ENCODE results near the gene RALGAPA2. TPM values are rescaled to one million over a fixed set of nuclear protein-coding genes. Genes with fewer than 3 reads are reported as not detected.

RALGAPA2 gene
- total RNA-seq, 1 experiment from 2014 or later = 13.4 TPM

DNA sequence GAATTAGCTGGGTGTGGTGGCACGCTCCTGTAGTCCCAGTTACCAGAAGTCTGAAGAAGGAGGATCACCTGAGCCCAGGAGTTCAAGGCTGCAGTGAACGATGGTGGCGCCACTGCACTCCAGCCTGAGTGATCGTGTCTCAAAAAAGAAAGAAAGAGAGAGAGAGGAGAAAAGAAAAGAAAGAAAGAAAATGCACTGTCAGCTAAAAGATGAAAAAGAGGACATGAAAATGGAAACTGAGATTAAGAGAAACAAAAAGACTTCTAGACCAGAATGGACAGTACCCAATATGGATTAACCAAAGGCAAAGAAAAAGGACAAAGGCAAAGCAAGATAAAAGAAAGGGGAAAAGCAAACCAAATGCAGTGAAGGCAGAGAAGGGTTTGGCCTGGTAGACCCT, 9.0 kb upstream of the RALGAPA2 start:
- no peak for ATAC-seq

DNA sequence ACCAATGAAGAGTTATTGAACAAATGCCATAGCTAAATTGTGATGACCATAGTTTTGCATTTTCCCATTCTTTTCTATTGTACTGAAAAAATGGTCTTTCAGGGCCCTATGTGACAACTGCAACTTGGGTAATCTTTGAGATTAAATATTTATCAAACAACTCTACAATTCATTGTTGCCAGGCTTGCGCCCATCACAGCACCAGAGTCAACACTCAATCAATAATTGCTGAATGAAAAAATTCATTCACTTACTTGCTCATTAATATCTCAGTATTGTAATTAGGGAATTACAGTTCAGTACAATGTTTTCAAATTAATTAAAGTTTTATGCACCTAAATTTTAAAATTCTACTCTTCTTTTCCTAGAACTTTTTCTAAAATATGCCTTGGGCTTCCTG, 7.7 kb upstream of the RALGAPA2 start:
- intact Hi-C loops (cut with micrococcal nuclease; ENCODE audit: unreplicated experiment) (no loop called here), in situ Hi-C loops (cut with HindIII; ENCODE audit: low pct_unique_long_range_greater_than_20kb, low sequenced_read_pairs) (no loop called here)
- no peak for ATAC-seq
- Histone ChIP-seq H3K27me3 (ENCODE audit: control insufficient read depth, insufficient read depth, low read length) (no peaks in the 10 kb centered on the region), H3K4me3 (ENCODE audit: low read depth in 2 of 2, low read length in 2 of 2) (no peak overlapping the region), H3K4me1 (ENCODE audit: control insufficient read depth, insufficient read depth, low read length) (no peaks in the 10 kb centered on the region), H3K36me3 (ENCODE audit: control insufficient read depth, insufficient read depth, low read length) (no peaks in the 10 kb centered on the region), H3K27ac (ENCODE audit: low read length) (no peak overlapping the region), H3K9me3 (ENCODE audit: control insufficient read depth, insufficient read depth, low read depth, low read length) (no peaks in the 10 kb centered on the region)
- TF ChIP-seq, protein P1, sequence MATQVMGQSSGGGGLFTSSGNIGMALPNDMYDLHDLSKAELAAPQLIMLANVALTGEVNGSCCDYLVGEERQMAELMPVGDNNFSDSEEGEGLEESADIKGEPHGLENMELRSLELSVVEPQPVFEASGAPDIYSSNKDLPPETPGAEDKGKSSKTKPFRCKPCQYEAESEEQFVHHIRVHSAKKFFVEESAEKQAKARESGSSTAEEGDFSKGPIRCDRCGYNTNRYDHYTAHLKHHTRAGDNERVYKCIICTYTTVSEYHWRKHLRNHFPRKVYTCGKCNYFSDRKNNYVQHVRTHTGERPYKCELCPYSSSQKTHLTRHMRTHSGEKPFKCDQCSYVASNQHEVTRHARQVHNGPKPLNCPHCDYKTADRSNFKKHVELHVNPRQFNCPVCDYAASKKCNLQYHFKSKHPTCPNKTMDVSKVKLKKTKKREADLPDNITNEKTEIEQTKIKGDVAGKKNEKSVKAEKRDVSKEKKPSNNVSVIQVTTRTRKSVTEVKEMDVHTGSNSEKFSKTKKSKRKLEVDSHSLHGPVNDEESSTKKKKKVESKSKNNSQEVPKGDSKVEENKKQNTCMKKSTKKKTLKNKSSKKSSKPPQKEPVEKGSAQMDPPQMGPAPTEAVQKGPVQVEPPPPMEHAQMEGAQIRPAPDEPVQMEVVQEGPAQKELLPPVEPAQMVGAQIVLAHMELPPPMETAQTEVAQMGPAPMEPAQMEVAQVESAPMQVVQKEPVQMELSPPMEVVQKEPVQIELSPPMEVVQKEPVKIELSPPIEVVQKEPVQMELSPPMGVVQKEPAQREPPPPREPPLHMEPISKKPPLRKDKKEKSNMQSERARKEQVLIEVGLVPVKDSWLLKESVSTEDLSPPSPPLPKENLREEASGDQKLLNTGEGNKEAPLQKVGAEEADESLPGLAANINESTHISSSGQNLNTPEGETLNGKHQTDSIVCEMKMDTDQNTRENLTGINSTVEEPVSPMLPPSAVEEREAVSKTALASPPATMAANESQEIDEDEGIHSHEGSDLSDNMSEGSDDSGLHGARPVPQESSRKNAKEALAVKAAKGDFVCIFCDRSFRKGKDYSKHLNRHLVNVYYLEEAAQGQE (IDR thresholded peaks at IDR 0.05; ENCODE audit: insufficient read depth in 1 of 2, low read depth in 2 of 2, low read length in 1 of 2) = no peak
- TF ChIP-seq SIN3A (IDR thresholded peaks at IDR 0.05; ENCODE audit: borderline replicate concordance, insufficient read depth, low read depth, low read length) (no peak), TCF7L2 (IDR thresholded peaks at IDR 0.05; ENCODE audit: low read depth, low read length) (no peak), POLR2AphosphoS5 (IDR thresholded peaks at IDR 0.05; ENCODE audit: low read depth, low read length) (no peak)
- TF ChIP-seq, protein P2, sequence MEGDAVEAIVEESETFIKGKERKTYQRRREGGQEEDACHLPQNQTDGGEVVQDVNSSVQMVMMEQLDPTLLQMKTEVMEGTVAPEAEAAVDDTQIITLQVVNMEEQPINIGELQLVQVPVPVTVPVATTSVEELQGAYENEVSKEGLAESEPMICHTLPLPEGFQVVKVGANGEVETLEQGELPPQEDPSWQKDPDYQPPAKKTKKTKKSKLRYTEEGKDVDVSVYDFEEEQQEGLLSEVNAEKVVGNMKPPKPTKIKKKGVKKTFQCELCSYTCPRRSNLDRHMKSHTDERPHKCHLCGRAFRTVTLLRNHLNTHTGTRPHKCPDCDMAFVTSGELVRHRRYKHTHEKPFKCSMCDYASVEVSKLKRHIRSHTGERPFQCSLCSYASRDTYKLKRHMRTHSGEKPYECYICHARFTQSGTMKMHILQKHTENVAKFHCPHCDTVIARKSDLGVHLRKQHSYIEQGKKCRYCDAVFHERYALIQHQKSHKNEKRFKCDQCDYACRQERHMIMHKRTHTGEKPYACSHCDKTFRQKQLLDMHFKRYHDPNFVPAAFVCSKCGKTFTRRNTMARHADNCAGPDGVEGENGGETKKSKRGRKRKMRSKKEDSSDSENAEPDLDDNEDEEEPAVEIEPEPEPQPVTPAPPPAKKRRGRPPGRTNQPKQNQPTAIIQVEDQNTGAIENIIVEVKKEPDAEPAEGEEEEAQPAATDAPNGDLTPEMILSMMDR (IDR thresholded peaks at IDR 0.05) = no peak
- no TSS peak for BruUV-seq (replicated peaks)
- CTCF ChIA-PET = no interaction called here
- POLR2A ChIA-PET = no interaction called here
- DNase-seq (ENCODE audit: low read depth, low spot score) = no peak

More for the DNA sequence above, 9.0 kb upstream of the RALGAPA2 start:
- no peak overlapping the region for H3K27ac ChIP-seq (ENCODE audit: low read length)
- H3K27me3 ChIP-seq (ENCODE audit: control insufficient read depth, insufficient read depth, low read length) = no peaks in the 10 kb centered on the region; the same call in 1 of the 2 replicates
- H3K36me3 ChIP-seq (ENCODE audit: control insufficient read depth, insufficient read depth, low read length) = no peaks in the 10 kb centered on the region
- TF ChIP-seq TCF7L2 (IDR thresholded peaks at IDR 0.05; ENCODE audit: low read depth, low read length) (no peak), POLR2AphosphoS5 (IDR thresholded peaks at IDR 0.05; ENCODE audit: low read depth, low read length) (no peak), SIN3A (IDR thresholded peaks at IDR 0.05; ENCODE audit: borderline replicate concordance, insufficient read depth, low read depth, low read length) (no peak)
- TF ChIP-seq, protein P2 (IDR thresholded peaks at IDR 0.05) = no peak
- TF ChIP-seq, protein P1 (IDR thresholded peaks at IDR 0.05; ENCODE audit: insufficient read depth in 1 of 2, low read depth in 2 of 2, low read length in 1 of 2) = no peak
- in situ Hi-C loops (cut with HindIII; ENCODE audit: low pct_unique_long_range_greater_than_20kb, low sequenced_read_pairs) = no loop called here
- DNase-seq (ENCODE audit: low read depth, low spot score) = no peak
- intact Hi-C loops (cut with micrococcal nuclease; ENCODE audit: unreplicated experiment) = no loop called here
- no TSS peak for BruUV-seq (replicated peaks)
- POLR2A ChIA-PET = interaction anchor here (0.6 kb wide), 1 partner anchor 41 kb away, joined by 3 read pairs; no protein-coding TSS in a partner anchor
- H3K4me3 ChIP-seq (ENCODE audit: low read depth in 2 of 2, low read length in 2 of 2) = no peak overlapping the region
- no peaks in the 10 kb centered on the region for H3K4me1 ChIP-seq (ENCODE audit: control insufficient read depth, insufficient read depth, low read length)
- CTCF ChIA-PET = no interaction called here
- H3K9me3 ChIP-seq (ENCODE audit: control insufficient read depth, insufficient read depth, low read depth, low read length) = no peaks in the 10 kb centered on the region

Measured in Panc1 (cell line).